ENCODE measurements around the gene SCIN. TPM values are rescaled to one million over a fixed set of nuclear protein-coding genes. Genes with fewer than 3 reads are reported as not detected.

SCIN gene
- total RNA-seq, 2 donors from 2014 or later, result 0.67 to 0.93 TPM

GRCh38 chr7:12534046-12534445, 36.5 kb upstream of the SCIN start:
- no peaks in the 10 kb centered on the region for H3K27me3 ChIP-seq
- H3K4me3 ChIP-seq, result no peak overlapping the region
- no peak for TF ChIP-seq CTCF (IDR thresholded peaks at IDR 0.05)

GRCh38 chr7:12539681-12540080, 30.8 kb upstream of the SCIN start:
- Histone ChIP-seq H3K4me3 (no peak overlapping the region), H3K9me3 (no peaks in the 10 kb centered on the region), H3K27ac (no peak overlapping the region), H3K36me3 (no peaks in the 10 kb centered on the region), H3K4me1 (no peaks in the 10 kb centered on the region), H3K27me3 (no peaks in the 10 kb centered on the region)
- TF ChIP-seq CTCF (IDR thresholded peaks at IDR 0.05), result no peak
- DNase-seq (ENCODE audit: low spot score), result no peak

More at GRCh38 chr7:12534046-12534445, 36.5 kb upstream of the SCIN start:
- Histone ChIP-seq H3K9me3 (no peaks in the 10 kb centered on the region), H3K36me3 (no peaks in the 10 kb centered on the region), H3K4me1 (no peaks in the 10 kb centered on the region), H3K27ac (no peak overlapping the region)
- DNase-seq (ENCODE audit: low spot score), result no peak

GRCh38 chr7:12540850-12541249, 29.7 kb upstream of the SCIN start:
- Histone ChIP-seq H3K9me3 (no peaks in the 10 kb centered on the region), H3K4me1 (no peaks in the 10 kb centered on the region), H3K27me3 (no peaks in the 10 kb centered on the region), H3K27ac (no peak overlapping the region), H3K4me3 (no peak overlapping the region), H3K36me3 (no peaks in the 10 kb centered on the region)
- TF ChIP-seq CTCF (IDR thresholded peaks at IDR 0.05), result no peak
- DNase-seq (ENCODE audit: low spot score), result no peak

- no peaks in the 10 kb centered on the region for H3K4me1 ChIP-seq
Measured at GRCh38 chr7:12543586-12543985, 26.9 kb upstream of the SCIN start.

GRCh38 chr7:12549106-12549505, 21.4 kb upstream of the SCIN start:
- no peak for DNase-seq (ENCODE audit: low spot score)
- no peaks in the 10 kb centered on the region for H3K36me3 ChIP-seq
- H3K27me3 ChIP-seq, result no peaks in the 10 kb centered on the region
- no peaks in the 10 kb centered on the region for H3K4me1 ChIP-seq
- no peaks in the 10 kb centered on the region for H3K9me3 ChIP-seq
- TF ChIP-seq CTCF (IDR thresholded peaks at IDR 0.05), result no peak
- H3K27ac ChIP-seq, result no peak overlapping the region
- H3K4me3 ChIP-seq, result no peak overlapping the region

More at GRCh38 chr7:12543586-12543985, 26.9 kb upstream of the SCIN start:
- TF ChIP-seq CTCF (IDR thresholded peaks at IDR 0.05), result no peak
- Histone ChIP-seq H3K4me3 (no peak overlapping the region), H3K36me3 (no peaks in the 10 kb centered on the region), H3K27ac (no peak overlapping the region), H3K9me3 (no peaks in the 10 kb centered on the region), H3K27me3 (no peaks in the 10 kb centered on the region)
- no peak for DNase-seq (ENCODE audit: low spot score)

GRCh38 chr7:12550956-12551355, 19.6 kb upstream of the SCIN start:
- no peak overlapping the region for H3K4me3 ChIP-seq
- H3K36me3 ChIP-seq, result no peaks in the 10 kb centered on the region
- no peak for DNase-seq (ENCODE audit: low spot score)
- H3K4me1 ChIP-seq, result no peaks in the 10 kb centered on the region
- H3K9me3 ChIP-seq, result no peaks in the 10 kb centered on the region
- H3K27me3 ChIP-seq, result no peaks in the 10 kb centered on the region
- TF ChIP-seq CTCF (IDR thresholded peaks at IDR 0.05), result no peak
- no peak overlapping the region for H3K27ac ChIP-seq

Measured in right atrium auricular region (tissue), 2 donors.